Activated naive CD8-positive, alpha-beta T cell treated with anti-CD3 and anti-CD28 coated beads for 36 hours (primary cell): ENCODE results near the gene B3GALT2. TPM values are rescaled to one million over a fixed set of nuclear protein-coding genes. Genes with fewer than 3 reads are reported as not detected.
"Not testable (repeated sequence)": the region's sequence is repeated elsewhere in the genome, so short reads cannot be mapped to it uniquely, and the experiment has no call there.

ENCODE experiments used
- DNase-seq: peaks from one replicate; pipeline ENCODE4 v3.0.0; 2021
- H3K27ac Mint-ChIP-seq: one replicate; pipeline ENCODE4 v1.8.0; 2022; ENCODE audit warnings: mild to moderate bottlenecking, moderate library complexity, mixed read lengths
- H3K27me3 Mint-ChIP-seq: one replicate; pipeline ENCODE4 v1.8.0; 2022; ENCODE audit warnings: mild to moderate bottlenecking, mixed read lengths
- H3K36me3 Mint-ChIP-seq: one replicate; pipeline ENCODE4 v1.8.0; 2021; ENCODE audit warnings: mild to moderate bottlenecking, mixed read lengths
- H3K4me1 Mint-ChIP-seq: one replicate; pipeline ENCODE4 v1.8.0; 2021; ENCODE audit warnings: mixed read lengths
- H3K4me3 Mint-ChIP-seq: one replicate; pipeline ENCODE4 v1.8.0; 2022; ENCODE audit warnings: mild to moderate bottlenecking, moderate library complexity, mixed read lengths
- H3K9me3 Mint-ChIP-seq: one replicate; pipeline ENCODE4 v1.8.0; 2022; ENCODE audit warnings: mixed read lengths
- total RNA-seq, 2 experiments: library from RNA; stranded (reverse); gene quantifications; one replicate each; pipeline ENCODE4 v1.2.3, GENCODE V29; 2021

B3GALT2 gene
- not detected for total RNA-seq

- Mint-ChIP-seq H3K4me3 (no peak within 1 kb of the TSS), H3K4me1 (peaks cover 42% of the 10 kb centered on the region), H3K9me3 (no peaks in the 10 kb centered on the region)
Observed at GRCh38 chr1:193185901-193186731, at the start of gene B3GALT2. Gene B3GALT2, minus strand, starts transcription at chr1:193186613. Its CDS starts 5,051 bp downstream, at chr1:193181562.

GRCh38 chr1:193234530-193234929 is 48.1 kb upstream of the B3GALT2 start:
- H3K27ac Mint-ChIP-seq, result no peak overlapping the region
- H3K4me3 Mint-ChIP-seq, result no peak overlapping the region
- no peak for DNase-seq
- peaks cover 5% of the 10 kb centered on the region for H3K4me1 Mint-ChIP-seq
- H3K36me3 Mint-ChIP-seq, result peaks cover 40% of the 10 kb centered on the region
- H3K27me3 Mint-ChIP-seq, result no peaks in the 10 kb centered on the region
- no peaks in the 10 kb centered on the region for H3K9me3 Mint-ChIP-seq

More at GRCh38 chr1:193185901-193186731, at the start of gene B3GALT2:
- no peak for DNase-seq
- Mint-ChIP-seq H3K27me3 (no peaks in the 10 kb centered on the region), H3K27ac (no peak within 1 kb of the TSS), H3K36me3 (peaks cover 7% of the 10 kb centered on the region)

GRCh38 chr1:193231146-193231545 is 44.7 kb upstream of the B3GALT2 start:
- H3K27me3 Mint-ChIP-seq, H3K4me1 Mint-ChIP-seq, DNase-seq, H3K4me3 Mint-ChIP-seq, H3K27ac Mint-ChIP-seq, H3K9me3 Mint-ChIP-seq: not testable (repeated sequence)
- H3K36me3 Mint-ChIP-seq, result peaks cover 30% of the 10 kb centered on the region

- H3K27ac Mint-ChIP-seq, result no peak overlapping the region
- H3K4me1 Mint-ChIP-seq, result peaks cover 11% of the 10 kb centered on the region
- peaks cover 36% of the 10 kb centered on the region for H3K36me3 Mint-ChIP-seq
Observed at GRCh38 chr1:193229136-193229535, 42.7 kb upstream of the B3GALT2 start.

GRCh38 chr1:193222056-193222615 is 35.7 kb upstream of the B3GALT2 start:
- H3K27ac Mint-ChIP-seq, result no peak overlapping the region
- DNase-seq, result no peak
- peaks cover 10% of the 10 kb centered on the region for H3K4me1 Mint-ChIP-seq
- H3K36me3 Mint-ChIP-seq, result peaks cover 54% of the 10 kb centered on the region
- no peaks in the 10 kb centered on the region for H3K27me3 Mint-ChIP-seq
- no peak overlapping the region for H3K4me3 Mint-ChIP-seq
- peaks cover 4% of the 10 kb centered on the region for H3K9me3 Mint-ChIP-seq

More at GRCh38 chr1:193229136-193229535, 42.7 kb upstream of the B3GALT2 start:
- no peak overlapping the region for H3K4me3 Mint-ChIP-seq
- DNase-seq, result no peak
- H3K27me3 Mint-ChIP-seq, result no peaks in the 10 kb centered on the region
- H3K9me3 Mint-ChIP-seq, result peaks cover 4% of the 10 kb centered on the region

GRCh38 chr1:193221651-193222050 is 35.2 kb upstream of the B3GALT2 start:
- Mint-ChIP-seq H3K9me3 (peaks cover 4% of the 10 kb centered on the region), H3K27me3 (no peaks in the 10 kb centered on the region), H3K27ac (no peak overlapping the region), H3K36me3 (peaks cover 51% of the 10 kb centered on the region), H3K4me1 (peaks cover 6% of the 10 kb centered on the region), H3K4me3 (no peak overlapping the region)
- DNase-seq, result no peak

- H3K4me3 Mint-ChIP-seq, result no peak overlapping the region
- H3K4me1 Mint-ChIP-seq, result peaks cover 2% of the 10 kb centered on the region
- H3K27ac Mint-ChIP-seq, result no peak overlapping the region
- DNase-seq, result no peak
- H3K27me3 Mint-ChIP-seq, result no peaks in the 10 kb centered on the region
- no peaks in the 10 kb centered on the region for H3K9me3 Mint-ChIP-seq
- H3K36me3 Mint-ChIP-seq, result peaks cover 45% of the 10 kb centered on the region
Observed at GRCh38 chr1:193219391-193219790, 33.0 kb upstream of the B3GALT2 start.

GRCh38 chr1:193216920-193217319 is 30.5 kb upstream of the B3GALT2 start:
- Mint-ChIP-seq H3K27ac (no peak overlapping the region), H3K36me3 (peaks cover 58% of the 10 kb centered on the region), H3K9me3 (no peaks in the 10 kb centered on the region), H3K4me3 (no peak overlapping the region), H3K4me1 (peaks cover 8% of the 10 kb centered on the region), H3K27me3 (no peaks in the 10 kb centered on the region)
- no peak for DNase-seq

GRCh38 chr1:193213998-193214397 is 27.6 kb upstream of the B3GALT2 start:
- no peak overlapping the region for H3K4me3 Mint-ChIP-seq
- H3K27ac Mint-ChIP-seq, result no peak overlapping the region

GRCh38 chr1:193212637-193213036 is 26.2 kb upstream of the B3GALT2 start:
- no peaks in the 10 kb centered on the region for H3K27me3 Mint-ChIP-seq
- H3K27ac Mint-ChIP-seq, result peak overlapping the region; percentile 14
- no peak for DNase-seq
- H3K36me3 Mint-ChIP-seq, result peaks cover 60% of the 10 kb centered on the region
- peaks cover 20% of the 10 kb centered on the region for H3K4me1 Mint-ChIP-seq
- H3K9me3 Mint-ChIP-seq, result peaks cover 2% of the 10 kb centered on the region
- no peak overlapping the region for H3K4me3 Mint-ChIP-seq

More at GRCh38 chr1:193213998-193214397, 27.6 kb upstream of the B3GALT2 start:
- H3K36me3 Mint-ChIP-seq, result peaks cover 62% of the 10 kb centered on the region
- peaks cover 2% of the 10 kb centered on the region for H3K9me3 Mint-ChIP-seq
- DNase-seq, result no peak
- H3K27me3 Mint-ChIP-seq, result no peaks in the 10 kb centered on the region
- H3K4me1 Mint-ChIP-seq, result peaks cover 20% of the 10 kb centered on the region

GRCh38 chr1:193211539-193211938 is 25.1 kb upstream of the B3GALT2 start:
- no peak overlapping the region for H3K27ac Mint-ChIP-seq
- H3K4me3 Mint-ChIP-seq, result no peak overlapping the region
- no peaks in the 10 kb centered on the region for H3K27me3 Mint-ChIP-seq
- peaks cover 65% of the 10 kb centered on the region for H3K36me3 Mint-ChIP-seq
- peaks cover 8% of the 10 kb centered on the region for H3K9me3 Mint-ChIP-seq
- peaks cover 20% of the 10 kb centered on the region for H3K4me1 Mint-ChIP-seq
- DNase-seq, result no peak

GRCh38 chr1:193210996-193211395 is 24.6 kb upstream of the B3GALT2 start:
- peaks cover 13% of the 10 kb centered on the region for H3K9me3 Mint-ChIP-seq
- H3K4me3 Mint-ChIP-seq, result no peak overlapping the region
- peaks cover 66% of the 10 kb centered on the region for H3K36me3 Mint-ChIP-seq
- no peak for DNase-seq
- no peak overlapping the region for H3K27ac Mint-ChIP-seq
- no peaks in the 10 kb centered on the region for H3K27me3 Mint-ChIP-seq
- H3K4me1 Mint-ChIP-seq, result peaks cover 20% of the 10 kb centered on the region

- DNase-seq, result no peak
- peaks cover 39% of the 10 kb centered on the region for H3K36me3 Mint-ChIP-seq
- peaks cover 25% of the 10 kb centered on the region for H3K4me1 Mint-ChIP-seq
- no peak overlapping the region for H3K4me3 Mint-ChIP-seq
- H3K9me3 Mint-ChIP-seq, result peaks cover 8% of the 10 kb centered on the region
- H3K27me3 Mint-ChIP-seq, result no peaks in the 10 kb centered on the region
- H3K27ac Mint-ChIP-seq, result no peak overlapping the region
Observed at GRCh38 chr1:193201021-193201420, 14.6 kb upstream of the B3GALT2 start.

- DNase-seq, result no peak
- Mint-ChIP-seq H3K9me3 (peaks cover 3% of the 10 kb centered on the region), H3K27me3 (no peaks in the 10 kb centered on the region), H3K27ac (no peak overlapping the region), H3K4me3 (no peak overlapping the region), H3K4me1 (peaks cover 34% of the 10 kb centered on the region), H3K36me3 (peaks cover 29% of the 10 kb centered on the region)
Observed at GRCh38 chr1:193199940-193200339, 13.5 kb upstream of the B3GALT2 start.

GRCh38 chr1:193192586-193192985 is 6.2 kb upstream of the B3GALT2 start:
- Mint-ChIP-seq H3K9me3 (peaks cover 10% of the 10 kb centered on the region), H3K4me1 (peaks cover 34% of the 10 kb centered on the region), H3K36me3 (peaks cover 29% of the 10 kb centered on the region), H3K27me3 (no peaks in the 10 kb centered on the region), H3K4me3 (no peak overlapping the region), H3K27ac (no peak overlapping the region)
- DNase-seq, result no peak
